Activated naive CD4-positive, alpha-beta T cell treated with anti-CD3 and anti-CD28 coated beads, Interleukin-2, amount 50 U/mL, for 72 hours (primary cell): Measurements from ENCODE around the gene MEF2B. TPM values are rescaled to one million over a fixed set of nuclear protein-coding genes. Genes with fewer than 3 reads are reported as not detected.
"Not testable (repeated sequence)": the region's sequence is repeated elsewhere in the genome, so short reads cannot be mapped to it uniquely, and the experiment has no call there.

Experiments used
- ATAC-seq, 2 donors: fragments of 150-1000 bp; cut with Tn5 transposase; 2 replicates each; pipeline ENCODE4 v1.10.0; 2021; ENCODE audit warnings: mild to moderate bottlenecking in 2 of 2, moderate library complexity in 2 of 2
- DNase-seq, 2 donors: peaks; one replicate each; pipeline ENCODE4 v3.0.0; 2021 to 2022; ENCODE audit warnings: low spot score in 2 of 2
- H3K27ac Mint-ChIP-seq, 2 donors: one replicate each; pipeline ENCODE4 v1.8.0; 2022; ENCODE audit warnings: mild to moderate bottlenecking in 2 of 2, mixed read lengths in 2 of 2
- H3K36me3 Mint-ChIP-seq, 2 donors: one replicate each; pipeline ENCODE4 v1.8.0; 2022; ENCODE audit warnings: mixed read lengths in 2 of 2
- H3K9me3 Mint-ChIP-seq, 2 donors: one replicate each; pipeline ENCODE4 v1.8.0; 2022; ENCODE audit warnings: mixed read lengths in 2 of 2
- total RNA-seq, 2 donors: library from RNA; stranded (reverse); gene quantifications; one replicate each; pipeline ENCODE4 v1.2.3, GENCODE V29; 2022

The MEF2B gene
- total RNA-seq, 2 donors from 2014 or later, result 2.4 to 3.4 TPM

DNA sequence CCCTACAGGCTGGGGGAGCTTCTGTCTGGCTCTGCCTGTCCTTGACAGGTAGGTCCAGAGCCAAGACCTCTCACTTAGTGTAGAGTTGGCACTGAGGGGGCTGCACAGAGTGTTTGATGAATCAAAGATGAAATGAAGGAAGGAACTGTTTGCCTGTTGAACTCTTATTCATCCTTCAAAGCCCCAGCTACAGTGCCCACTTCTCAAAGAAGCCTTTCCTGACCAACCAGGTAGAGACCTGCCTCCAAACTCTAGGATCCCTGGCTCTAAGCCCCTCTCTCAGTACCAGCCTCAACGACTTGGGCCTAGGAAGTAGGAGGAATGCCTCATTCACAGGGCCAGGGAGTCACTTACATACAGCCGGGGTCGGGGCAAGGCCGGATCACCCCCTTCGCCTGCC is 22.7 kb downstream of the MEF2B start:
- ATAC-seq, result no peak
- H3K9me3 Mint-ChIP-seq, result no peaks in the 10 kb centered on the region
- no peak overlapping the region for H3K27ac Mint-ChIP-seq
- no peak for DNase-seq
- H3K36me3 Mint-ChIP-seq, result no peaks in the 10 kb centered on the region

DNA sequence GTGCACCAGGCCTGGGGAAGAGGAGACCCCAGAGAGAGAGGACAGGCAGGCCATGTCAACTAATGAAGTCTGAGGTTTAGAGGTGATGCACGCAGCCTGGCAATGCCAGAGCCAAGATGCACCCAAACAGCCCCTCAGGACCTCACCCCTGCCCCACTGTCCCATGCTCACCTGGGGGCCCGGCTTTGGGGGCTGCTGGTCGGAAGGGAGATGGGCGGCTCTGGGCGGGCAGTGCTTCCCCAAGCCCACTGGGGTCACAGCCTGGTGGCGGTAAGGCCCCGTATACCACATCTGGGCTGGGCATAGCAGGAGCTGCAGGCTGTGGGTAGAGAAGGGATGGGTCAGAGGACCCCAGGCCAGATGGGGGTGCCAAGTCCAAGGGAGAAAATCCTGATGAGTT is 23.2 kb downstream of the MEF2B start:
- Mint-ChIP-seq H3K27ac (no peak overlapping the region), H3K9me3 (no peaks in the 10 kb centered on the region), H3K36me3 (no peaks in the 10 kb centered on the region)
- DNase-seq (no peak), ATAC-seq (no peak)

DNA sequence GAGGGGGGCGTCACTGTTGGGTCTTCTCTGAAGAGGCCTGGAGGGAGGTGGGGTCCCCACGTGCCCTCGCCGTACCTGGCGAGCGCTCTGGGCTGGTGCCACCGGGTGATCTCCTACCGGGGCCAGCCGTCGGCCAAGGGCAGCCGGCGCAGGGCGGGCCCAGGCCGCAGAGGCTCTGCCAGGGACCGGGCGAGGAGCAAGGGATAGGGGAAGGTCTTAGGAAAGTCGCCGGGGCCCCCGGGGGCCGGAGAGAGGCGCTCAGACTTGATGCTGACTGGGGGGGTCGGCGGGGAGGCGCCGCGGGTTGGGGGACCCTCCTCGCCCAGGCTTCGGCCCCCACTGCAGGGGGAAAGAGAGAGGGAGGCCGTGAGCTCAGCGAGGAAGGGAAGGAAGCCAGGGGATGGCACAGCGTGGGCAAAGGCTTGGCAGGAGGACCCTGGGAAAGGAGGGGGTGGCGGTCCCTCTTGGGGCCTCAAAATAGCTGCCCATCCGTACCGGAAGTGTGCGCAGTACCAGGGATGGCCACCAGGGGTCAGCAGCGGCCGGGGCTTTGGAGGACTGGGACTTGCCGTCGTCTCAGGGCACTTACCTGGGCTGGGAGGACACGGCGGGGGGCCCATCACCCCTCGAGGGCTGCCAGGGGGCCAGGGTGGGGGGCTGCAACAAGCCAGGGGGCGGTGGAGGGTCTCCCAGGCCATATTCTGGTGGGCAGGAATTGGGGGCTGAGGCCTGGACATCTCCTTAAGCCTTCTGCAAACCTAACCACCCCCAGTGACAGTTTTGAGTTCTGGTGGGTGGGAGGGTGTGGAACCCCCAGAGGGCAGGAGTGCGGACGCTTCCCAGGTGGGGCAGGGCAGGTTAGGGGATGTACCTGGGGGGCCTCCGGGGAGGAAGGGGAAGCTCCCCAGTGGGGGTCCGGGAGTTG is 24.1 kb downstream of the MEF2B start:
- ATAC-seq, result peak; percentile 78 to 88
- no peak overlapping the region for H3K27ac Mint-ChIP-seq
- H3K36me3 Mint-ChIP-seq, result no peaks in the 10 kb centered on the region
- no peaks in the 10 kb centered on the region for H3K9me3 Mint-ChIP-seq
- peak; percentile 82 to 98 for DNase-seq

DNA sequence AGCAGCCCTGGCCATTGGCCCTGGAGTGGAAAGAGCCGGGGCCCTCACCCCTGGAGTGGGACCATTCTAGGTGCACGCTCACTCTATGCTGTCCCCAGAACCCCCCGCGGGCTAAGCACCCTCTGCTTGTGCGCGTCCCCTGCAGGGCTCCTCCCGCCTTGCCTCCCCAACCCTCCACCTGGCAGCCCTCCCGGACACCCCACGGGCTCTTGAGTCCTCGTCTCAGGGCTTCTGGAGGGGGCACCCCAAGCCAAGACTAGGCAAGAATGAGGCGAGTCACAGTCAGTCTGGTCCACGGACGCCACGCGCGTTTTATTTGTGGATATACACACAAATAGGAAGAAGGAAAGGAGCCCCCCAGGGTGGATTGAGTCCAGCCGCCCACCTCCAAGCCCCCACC is 24.8 kb downstream of the MEF2B start:
- Mint-ChIP-seq H3K9me3 (no peaks in the 10 kb centered on the region), H3K36me3 (no peaks in the 10 kb centered on the region), H3K27ac (no peak overlapping the region)
- DNase-seq (no peak), ATAC-seq (no peak)

DNA sequence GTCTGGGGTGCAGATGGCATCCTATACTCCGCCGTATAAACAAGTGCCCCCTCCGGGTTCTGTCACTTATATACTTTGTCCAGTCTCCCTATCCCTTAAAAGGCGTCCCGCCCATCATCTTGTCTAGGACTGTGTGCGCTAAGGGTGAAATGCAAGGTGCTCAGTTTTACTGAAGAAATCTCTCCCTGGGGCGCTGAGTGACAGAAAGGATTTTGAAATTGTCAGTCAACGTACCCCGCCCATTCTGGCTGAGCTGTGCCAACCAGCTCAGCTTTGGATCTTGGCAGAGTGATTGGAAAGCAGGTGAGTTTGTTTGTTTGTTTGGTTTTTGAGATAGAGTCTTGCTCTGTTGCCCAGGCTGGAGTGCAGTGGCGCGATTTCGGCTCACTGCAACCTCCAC is 27.7 kb downstream of the MEF2B start:
- H3K9me3 Mint-ChIP-seq, result no peaks in the 10 kb centered on the region
- H3K36me3 Mint-ChIP-seq, result peaks cover 0 to 7% of the 10 kb centered on the region in 2 donors
- DNase-seq (no peak), ATAC-seq (no peak)
- no peak overlapping the region for H3K27ac Mint-ChIP-seq

DNA sequence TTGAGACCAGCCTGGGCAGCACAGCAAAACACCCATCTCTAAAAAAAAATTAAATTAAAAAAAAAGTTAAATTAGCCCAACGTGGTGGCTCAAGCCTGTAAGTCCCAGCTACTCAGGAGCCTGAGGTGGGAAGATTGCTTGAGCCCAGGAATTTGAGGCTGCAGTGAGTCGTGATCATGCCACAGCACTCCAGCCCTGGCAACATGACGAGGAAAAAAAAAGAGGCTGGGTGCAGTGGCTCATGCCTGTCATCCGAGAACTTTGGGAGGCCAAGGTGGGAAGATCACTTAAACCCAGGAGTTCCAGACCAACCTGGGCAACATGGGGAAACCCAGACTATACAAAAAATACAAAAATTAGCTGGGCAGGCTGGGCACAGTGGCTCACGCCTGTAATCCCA is 29.6 kb downstream of the MEF2B start:
- H3K9me3 Mint-ChIP-seq, result no peaks in the 10 kb centered on the region
- DNase-seq, result no peak
- peaks cover 0 to 7% of the 10 kb centered on the region in 2 donors for H3K36me3 Mint-ChIP-seq
- ATAC-seq, result no peak
- H3K27ac Mint-ChIP-seq, result no peak overlapping the region

DNA sequence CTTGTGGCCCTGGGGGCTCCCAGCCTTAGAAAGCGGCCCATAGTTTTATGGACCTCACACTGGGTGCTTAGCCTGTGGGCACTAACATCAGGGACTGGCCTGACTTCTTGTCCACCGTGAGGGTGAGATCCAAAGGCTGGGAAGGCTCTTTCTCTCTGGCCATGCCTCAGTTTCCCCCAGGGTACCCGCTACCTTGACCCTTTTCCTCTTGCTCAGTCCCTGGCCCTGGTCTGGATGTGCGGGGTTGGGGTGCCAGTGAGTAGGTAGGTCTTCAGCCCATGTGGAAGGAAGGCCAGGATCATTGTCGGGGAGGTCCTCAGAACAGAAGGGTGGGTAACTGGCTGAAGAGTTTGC is 30.2 kb downstream of the MEF2B start:
- no peaks in the 10 kb centered on the region for H3K9me3 Mint-ChIP-seq
- H3K27ac Mint-ChIP-seq, result no peak overlapping the region
- DNase-seq (no peak), ATAC-seq (no peak)
- peaks cover 0 to 7% of the 10 kb centered on the region in 2 donors for H3K36me3 Mint-ChIP-seq

DNA sequence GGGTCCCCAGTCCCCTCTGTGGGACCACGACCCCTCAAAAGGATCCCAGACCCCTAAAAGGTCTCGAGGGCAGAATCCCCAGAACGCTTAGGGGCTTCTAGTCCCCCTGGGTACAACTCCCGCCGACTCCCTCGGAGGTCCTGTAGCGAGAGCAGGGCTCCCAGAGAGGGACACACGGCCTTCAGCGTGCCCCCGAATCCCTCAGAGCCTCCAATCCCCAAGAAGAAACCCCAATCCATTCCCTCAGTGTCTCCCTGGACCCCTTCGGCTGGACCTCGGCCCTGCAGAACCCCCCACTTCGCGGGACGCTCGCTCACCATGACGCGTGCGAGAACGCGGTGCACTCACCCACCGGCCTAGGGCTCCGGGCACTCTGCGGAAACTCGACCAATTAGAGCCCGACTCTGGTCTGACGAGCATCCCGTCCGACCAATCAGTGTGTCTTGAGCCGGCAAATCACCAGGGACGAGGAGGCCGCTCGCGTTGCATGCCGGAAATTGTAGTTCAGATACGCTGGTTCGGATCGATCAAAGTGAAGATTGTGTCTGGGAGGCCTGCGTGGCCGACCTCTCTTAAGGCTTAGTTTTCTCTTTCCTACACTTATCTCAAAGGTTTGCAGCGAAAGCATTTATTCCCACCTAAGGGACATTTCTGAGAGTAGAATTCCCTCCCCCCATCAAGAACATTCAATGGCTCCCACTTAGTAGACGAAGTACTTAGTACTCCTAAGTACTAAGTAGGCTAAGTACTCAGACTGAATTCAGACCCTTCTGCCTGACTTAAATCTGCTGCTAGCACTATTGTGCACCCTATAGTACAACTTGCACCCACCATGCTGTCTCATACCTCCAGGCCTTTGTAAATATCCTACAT is 31.7 kb downstream of the MEF2B start, which contains the start of gene TMEM161A:
Gene TMEM161A, minus strand, starts transcription at position 370 of the 873 bp plus-strand sequence. Its CDS starts 50 bp downstream, at position 320.
- H3K9me3 Mint-ChIP-seq, result peaks cover 0 to 4% of the 10 kb centered on the region in 2 donors
- H3K36me3 Mint-ChIP-seq, result peaks cover 7 to 9% of the 10 kb centered on the region in 2 donors
- H3K27ac Mint-ChIP-seq, result peak within 1 kb of the TSS; percentile 99
- ATAC-seq, result peak; percentile 100
- peak; percentile 96 to 99 for DNase-seq

DNA sequence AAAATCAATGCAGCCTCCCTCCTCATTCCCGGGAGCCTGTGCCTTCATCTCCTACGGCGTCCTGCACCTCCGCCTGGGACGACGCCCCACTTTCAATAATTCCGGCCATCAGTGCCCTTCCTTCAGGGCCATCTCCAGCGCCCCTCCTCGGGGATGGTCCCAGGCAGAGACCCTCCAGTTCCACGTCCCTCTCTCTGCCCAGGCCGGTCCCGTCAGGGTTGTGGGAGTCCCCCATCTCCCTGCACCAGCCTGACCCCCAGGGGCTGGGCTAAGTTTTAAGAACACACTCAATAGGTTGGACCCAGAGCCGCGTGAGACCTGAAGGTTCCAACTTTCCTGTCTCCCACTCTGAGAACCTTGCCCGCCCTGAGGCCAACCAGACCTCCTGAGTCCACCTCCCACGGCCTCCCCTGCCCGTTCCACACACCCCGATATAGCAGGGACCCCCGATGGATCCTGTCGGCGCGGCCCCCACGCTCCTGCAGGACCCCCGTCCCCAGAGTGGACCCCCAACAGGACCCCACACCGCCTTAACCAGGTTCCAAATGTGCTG is 32.4 kb downstream of the MEF2B start:
- peaks cover 0 to 4% of the 10 kb centered on the region in 2 donors for H3K9me3 Mint-ChIP-seq
- peaks cover 8 to 16% of the 10 kb centered on the region in 2 donors for H3K36me3 Mint-ChIP-seq
- DNase-seq (no peak), ATAC-seq (no peak)
- peak overlapping the region; percentile 99 for H3K27ac Mint-ChIP-seq

DNA sequence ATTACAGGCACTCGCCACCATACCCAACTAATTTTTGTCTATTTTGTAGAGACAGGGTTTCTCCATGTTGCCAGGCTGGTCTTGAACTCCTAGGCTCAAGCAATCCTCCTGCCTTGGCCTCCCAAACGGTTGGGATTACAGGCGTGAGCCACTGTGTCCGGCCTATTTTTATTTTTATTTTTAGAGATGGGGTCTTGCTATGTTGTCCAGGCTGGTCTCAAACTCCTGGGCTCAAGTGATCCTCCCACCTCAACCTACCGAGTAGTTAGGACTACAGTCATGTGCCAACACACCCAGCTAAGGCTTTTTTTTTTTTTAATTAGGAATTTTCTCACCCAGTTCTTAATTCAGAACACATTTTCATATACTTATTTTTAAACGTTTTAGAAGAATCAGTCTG is 34.4 kb downstream of the MEF2B start:
- peaks cover 17 to 25% of the 10 kb centered on the region in 2 donors for H3K36me3 Mint-ChIP-seq
- H3K27ac Mint-ChIP-seq, H3K9me3 Mint-ChIP-seq, DNase-seq, ATAC-seq: not testable (repeated sequence)

DNA sequence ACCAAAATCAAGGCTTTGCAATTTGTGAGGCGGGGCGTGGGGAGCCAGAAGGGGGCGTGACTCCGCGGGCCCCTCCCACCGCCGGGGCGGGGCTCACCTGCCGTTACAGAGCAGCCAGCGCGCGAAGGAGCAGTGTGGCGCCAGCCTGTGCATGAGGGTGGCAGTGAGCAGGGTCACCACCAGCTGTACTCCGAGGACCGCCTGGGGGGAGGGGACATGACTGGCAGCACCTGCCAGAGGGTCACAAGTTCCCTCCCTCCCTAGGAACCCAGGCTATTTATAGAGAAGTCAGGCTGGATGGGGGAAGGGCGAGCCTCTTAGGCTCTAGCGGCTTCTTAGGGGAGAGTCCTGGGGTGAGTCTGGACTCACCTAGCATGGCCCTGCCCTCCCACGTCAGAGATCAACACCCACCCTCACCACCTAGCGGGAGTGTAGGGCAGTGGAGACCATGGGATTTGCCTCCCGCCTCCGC is 35.3 kb downstream of the MEF2B start:
- Mint-ChIP-seq H3K36me3 (peaks cover 17 to 25% of the 10 kb centered on the region in 2 donors), H3K9me3 (peaks cover 3 to 4% of the 10 kb centered on the region in 2 donors), H3K27ac (no peak overlapping the region)
- ATAC-seq (no peak), DNase-seq (peak in 1 of 2 donors; percentile 49)

DNA sequence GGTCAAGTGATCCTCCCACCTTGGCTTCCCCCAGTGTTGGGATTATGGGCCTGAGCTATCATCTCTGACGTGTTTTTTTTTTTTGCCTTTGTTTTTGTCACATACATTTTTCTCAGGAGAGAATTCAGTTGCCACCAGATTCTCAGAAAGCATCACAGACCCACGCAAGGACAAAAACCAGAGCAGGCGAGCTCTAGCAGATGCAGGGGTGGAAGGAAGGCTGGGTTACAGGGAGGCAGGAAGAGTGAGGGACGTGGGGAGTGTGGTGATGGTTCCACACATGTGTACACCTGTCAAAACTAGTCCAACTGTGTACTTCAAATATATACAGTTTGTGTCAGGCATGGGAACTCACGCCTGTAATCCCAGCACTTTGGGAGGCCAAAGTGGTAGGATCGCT is 36.1 kb downstream of the MEF2B start:
- no peak for DNase-seq

DNA sequence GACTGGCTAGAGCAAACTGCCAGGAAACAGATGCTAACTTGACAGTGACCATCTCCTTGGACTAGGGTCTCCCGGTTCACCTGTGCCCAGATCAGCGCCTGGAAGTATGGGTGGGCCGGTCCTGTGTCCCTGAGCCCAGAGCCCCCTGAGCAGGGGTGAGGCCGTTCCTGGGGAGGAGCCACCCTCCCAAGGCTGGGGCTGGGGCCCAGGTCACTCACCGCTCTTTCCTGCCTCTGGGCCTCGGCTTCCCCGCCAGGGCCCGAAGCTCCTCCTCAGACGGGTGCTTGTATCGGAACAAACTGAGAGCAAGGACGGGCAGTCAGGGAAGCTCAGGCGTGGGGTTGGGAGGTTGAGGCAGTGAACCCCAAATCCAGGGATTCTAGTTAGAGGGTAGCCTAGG is 37.2 kb downstream of the MEF2B start:
- ATAC-seq, result no peak
- H3K36me3 Mint-ChIP-seq, result peaks cover 11 to 28% of the 10 kb centered on the region in 2 donors
- no peak overlapping the region for H3K27ac Mint-ChIP-seq

More for the DNA sequence above, 36.1 kb downstream of the MEF2B start:
- Mint-ChIP-seq H3K9me3 (peaks cover 3 to 4% of the 10 kb centered on the region in 2 donors), H3K36me3 (peaks cover 17 to 25% of the 10 kb centered on the region in 2 donors), H3K27ac (no peak overlapping the region)
- no peak for ATAC-seq

DNA sequence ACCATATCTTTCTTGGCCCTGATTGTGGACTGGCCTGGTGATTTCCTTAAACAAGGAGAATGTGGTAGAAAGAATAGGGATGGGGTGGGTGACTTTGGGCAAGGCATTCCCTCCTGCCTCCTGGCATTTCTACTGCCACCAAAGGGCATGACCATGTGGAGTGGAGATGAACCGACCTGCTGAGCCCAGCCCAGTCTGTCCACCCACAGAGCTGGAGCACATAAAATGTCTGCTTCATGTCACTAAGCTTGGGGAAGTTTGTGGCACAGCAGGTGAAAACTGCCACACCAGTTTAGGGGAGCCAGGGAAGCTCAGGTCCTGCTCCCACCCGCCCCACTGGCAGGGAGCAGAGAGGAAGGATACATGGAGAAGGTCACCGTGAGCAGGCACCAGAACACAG is 38.1 kb downstream of the MEF2B start:
- H3K27ac Mint-ChIP-seq, result no peak overlapping the region
- ATAC-seq, result no peak
- peaks cover 3 to 8% of the 10 kb centered on the region in 2 donors for H3K9me3 Mint-ChIP-seq
- peaks cover 9 to 31% of the 10 kb centered on the region in 2 donors for H3K36me3 Mint-ChIP-seq
- DNase-seq, result no peak

More for the DNA sequence above, 37.2 kb downstream of the MEF2B start:
- H3K9me3 Mint-ChIP-seq, result peaks cover 3 to 6% of the 10 kb centered on the region in 2 donors
- DNase-seq, result no peak

DNA sequence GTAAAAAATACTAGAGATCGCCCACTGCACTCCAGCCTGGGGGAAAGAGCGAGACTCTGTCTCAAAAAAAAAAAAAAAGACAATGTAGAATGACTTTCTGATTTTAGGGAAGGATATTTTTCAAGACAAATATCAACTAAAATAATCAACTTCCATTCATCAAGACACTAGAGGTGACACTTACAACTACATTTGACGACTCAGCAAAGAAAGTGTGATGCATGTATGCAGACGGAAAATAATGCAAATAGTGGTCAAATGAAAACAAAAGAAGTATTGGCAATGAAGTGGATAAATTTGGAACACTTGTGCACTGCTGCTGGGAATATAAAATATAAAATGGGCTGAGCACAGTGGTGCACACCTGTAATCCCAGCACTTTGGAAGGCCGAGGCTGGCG is 44.0 kb downstream of the MEF2B start:
- H3K9me3 Mint-ChIP-seq, result peaks cover 6 to 10% of the 10 kb centered on the region in 2 donors
- ATAC-seq, result no peak
- no peak overlapping the region for H3K27ac Mint-ChIP-seq
- no peak for DNase-seq
- H3K36me3 Mint-ChIP-seq, result peaks cover 17 to 25% of the 10 kb centered on the region in 2 donors

DNA sequence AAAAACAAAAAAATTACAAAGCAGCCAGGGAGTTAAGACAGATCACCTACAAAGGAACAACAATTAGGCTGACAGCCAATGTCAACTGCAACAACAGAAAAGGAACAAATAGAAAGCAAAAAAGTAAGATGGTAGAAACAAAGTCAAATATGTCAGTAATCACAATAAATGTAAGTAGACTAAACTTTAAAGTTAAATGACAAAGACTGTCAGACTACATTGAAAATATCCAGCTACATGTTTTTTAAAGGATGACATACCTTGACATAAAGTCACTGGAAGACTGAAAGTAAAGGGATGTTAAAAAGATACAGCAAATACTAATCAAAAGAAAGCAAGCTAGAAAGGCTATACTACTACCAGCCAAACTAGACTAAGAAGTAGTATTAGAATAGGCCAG is 46.7 kb downstream of the MEF2B start:
- DNase-seq (no peak), ATAC-seq (no peak)
- H3K9me3 Mint-ChIP-seq, result peaks cover 6 to 10% of the 10 kb centered on the region in 2 donors
- H3K36me3 Mint-ChIP-seq, result peaks cover 17 to 25% of the 10 kb centered on the region in 2 donors
- no peak overlapping the region for H3K27ac Mint-ChIP-seq
